ENCODE results near the gene AQP3. TPM values are rescaled to one million over a fixed set of nuclear protein-coding genes. Genes with fewer than 3 reads are reported as not detected.

AQP3 gene
- total and polyA plus RNA-seq, 8 donors: 1.7 to 319 (median 24.0) TPM

GRCh38 chr9:33469891-33470290, 22.5 kb upstream of the AQP3 start:
- intact Hi-C loops (cut with DNase I; ENCODE audit: low total_unique reads): loop anchor here (10.0 kb wide), 1 partner anchor 95 kb away; no protein-coding TSS in a partner anchor
- Histone ChIP-seq H3K9me3 (no peaks in the 10 kb centered on the region), H3K36me3 (peaks cover 53 to 73% (median 72%) of the 10 kb centered on the region in 4 donors), H3K27me3 (no peaks in the 10 kb centered on the region), H3K4me3 (no peak overlapping the region), H3K27ac (no peak overlapping the region), H3K4me1 (peaks cover 17 to 33% (median 24%) of the 10 kb centered on the region in 4 donors)
- 92 to 96% (median 94%) methylated on average over 6 of the region's 6 CpGs for WGBS, 5 donors
- no peak for DNase-seq
- TF ChIP-seq POLR2AphosphoS5 (IDR thresholded peaks at IDR 0.05) (no peak), EP300 (IDR thresholded peaks at IDR 0.05) (no peak), POLR2A (IDR thresholded peaks at IDR 0.05) (no peak), CTCF (IDR thresholded peaks at IDR 0.05) (no peak)

GRCh38 chr9:33468797-33469621, 21.6 kb upstream of the AQP3 start:
- intact Hi-C loops (cut with DNase I; ENCODE audit: low total_unique reads): loop anchor here (10.0 kb wide), 1 partner anchor 94 kb away; no protein-coding TSS in a partner anchor
- H3K36me3 ChIP-seq: peaks cover 60 to 82% (median 81%) of the 10 kb centered on the region in 4 donors
- 94 to 96% (median 95%) methylated on average over 18 to 21 of the region's 21 CpGs for WGBS, 5 donors

GRCh38 chr9:33468215-33468730, 20.9 kb upstream of the AQP3 start:
- 69 to 88% (median 82%) methylated on average over 4 of the region's 4 CpGs for WGBS, 5 donors
- Histone ChIP-seq H3K4me1 (peaks cover 16 to 24% (median 17%) of the 10 kb centered on the region in 4 donors), H3K27ac (no peak overlapping the region), H3K9me3 (no peaks in the 10 kb centered on the region), H3K4me3 (no peak overlapping the region), H3K36me3 (peaks cover 68 to 90% (median 89%) of the 10 kb centered on the region in 4 donors), H3K27me3 (no peaks in the 10 kb centered on the region)
- intact Hi-C loops (cut with DNase I; ENCODE audit: low total_unique reads): loop anchor here (10.0 kb wide), 1 partner anchor 93 kb away; no protein-coding TSS in a partner anchor
- TF ChIP-seq EP300 (IDR thresholded peaks at IDR 0.05): no peak
- no peak for TF ChIP-seq POLR2A (IDR thresholded peaks at IDR 0.05)
- no peak for TF ChIP-seq CTCF (IDR thresholded peaks at IDR 0.05)
- no peak for TF ChIP-seq POLR2AphosphoS5 (IDR thresholded peaks at IDR 0.05)
- DNase-seq: no peak

More at GRCh38 chr9:33468797-33469621, 21.6 kb upstream of the AQP3 start:
- Histone ChIP-seq H3K27me3 (no peaks in the 10 kb centered on the region), H3K4me3 (no peak overlapping the region), H3K27ac (no peak overlapping the region), H3K9me3 (no peaks in the 10 kb centered on the region), H3K4me1 (peaks cover 17 to 25% (median 19%) of the 10 kb centered on the region in 4 donors)
- DNase-seq: no peak
- TF ChIP-seq CTCF (IDR thresholded peaks at IDR 0.05) (no peak), POLR2A (IDR thresholded peaks at IDR 0.05) (no peak), POLR2AphosphoS5 (IDR thresholded peaks at IDR 0.05) (no peak), EP300 (IDR thresholded peaks at IDR 0.05) (no peak)

- Histone ChIP-seq H3K36me3 (peaks cover 75 to 97% (median 96%) of the 10 kb centered on the region in 4 donors), H3K9me3 (no peaks in the 10 kb centered on the region), H3K4me3 (no peak overlapping the region), H3K27ac (no peak overlapping the region), H3K4me1 (peaks cover 9 to 17% (median 10%) of the 10 kb centered on the region in 4 donors), H3K27me3 (no peaks in the 10 kb centered on the region)
- no peak for TF ChIP-seq POLR2A (IDR thresholded peaks at IDR 0.05)
- TF ChIP-seq POLR2AphosphoS5 (IDR thresholded peaks at IDR 0.05): no peak
- TF ChIP-seq CTCF (IDR thresholded peaks at IDR 0.05): no peak
- TF ChIP-seq EP300 (IDR thresholded peaks at IDR 0.05): no peak
- 80 to 91% (median 82%) methylated on average over 3 to 7 of the region's 7 CpGs for WGBS, 5 donors
- no peak for DNase-seq
- intact Hi-C loops (cut with DNase I; ENCODE audit: low total_unique reads): loop anchor here (10.0 kb wide), 1 partner anchor 93 kb away; no protein-coding TSS in a partner anchor
Observed at GRCh38 chr9:33467526-33467925, 20.1 kb upstream of the AQP3 start.

Data from stomach (tissue), 9 donors.